ENCODE data around the gene TBC1D5.

GRCh38 chr3:17683542-17684207 is 58.8 kb downstream of the TBC1D5 start:
- TF ChIP-seq CTCF (conservative IDR thresholded peaks at IDR 0.05 in 1 of 2, IDR thresholded peaks at IDR 0.05 in 1 of 2; ENCODE audit: extremely low read depth in 1 of 2, insufficient read depth in 1 of 2, low read depth in 1 of 2, low read length in 2 of 2) (no peak), EZH2 (IDR thresholded peaks at IDR 0.05; ENCODE audit: borderline replicate concordance, low read length) (no peak)

Data from mammary epithelial cell (primary cell).